Amniotic stem cell (primary cell): Measurements from ENCODE around the gene LVRN.
A peak's percentile ranks its signal among the peaks of the same experiment; 100 is the strongest.

Experiments
- DNase-seq: peaks from one replicate; lab custom pipeline; 2025; lab: John Stamatoyannopoulos, UW

LVRN gene

DNA sequence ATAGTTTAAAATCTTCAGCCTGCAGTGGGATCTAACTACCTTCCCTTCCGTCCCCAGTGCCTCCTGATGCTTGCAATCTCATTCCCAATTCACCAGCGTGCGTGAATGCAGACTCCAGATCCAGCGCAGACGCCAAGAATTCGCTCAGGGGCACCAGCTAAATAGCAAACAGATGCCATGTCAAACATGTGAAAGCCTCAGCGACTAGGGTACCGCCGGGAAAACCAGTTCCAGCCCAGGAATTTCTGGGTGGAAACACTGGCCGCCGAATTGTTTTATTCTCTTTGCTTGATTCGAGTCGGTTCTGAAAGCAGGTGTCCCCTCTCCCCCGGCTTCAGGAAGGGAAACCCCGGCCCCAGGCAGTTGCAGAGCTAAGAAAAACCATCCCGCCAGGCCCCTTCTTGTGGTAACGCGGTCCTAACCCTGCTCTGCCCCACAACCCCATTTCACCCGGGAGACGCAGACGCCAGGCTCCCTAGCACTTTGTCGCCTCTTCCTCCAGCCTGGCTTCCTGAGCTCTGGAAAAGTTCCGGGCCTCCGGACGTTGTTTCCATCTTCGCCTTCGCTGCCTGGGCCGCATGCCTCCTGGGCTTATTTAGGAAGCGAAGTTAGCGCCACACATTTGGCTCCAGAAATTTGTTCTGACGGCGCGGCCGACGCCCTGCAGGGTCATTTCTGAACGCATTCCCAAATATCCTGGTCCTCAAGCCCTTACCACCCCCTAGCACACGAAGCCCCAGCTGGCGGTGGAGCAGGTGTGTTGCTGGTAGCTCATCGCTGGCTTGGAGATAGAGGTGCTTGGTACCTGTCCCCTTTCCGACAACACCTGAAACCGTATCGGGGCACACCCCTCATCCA lies 665 bp upstream of the LVRN start:
- peak; percentile 62 for DNase-seq

DNA sequence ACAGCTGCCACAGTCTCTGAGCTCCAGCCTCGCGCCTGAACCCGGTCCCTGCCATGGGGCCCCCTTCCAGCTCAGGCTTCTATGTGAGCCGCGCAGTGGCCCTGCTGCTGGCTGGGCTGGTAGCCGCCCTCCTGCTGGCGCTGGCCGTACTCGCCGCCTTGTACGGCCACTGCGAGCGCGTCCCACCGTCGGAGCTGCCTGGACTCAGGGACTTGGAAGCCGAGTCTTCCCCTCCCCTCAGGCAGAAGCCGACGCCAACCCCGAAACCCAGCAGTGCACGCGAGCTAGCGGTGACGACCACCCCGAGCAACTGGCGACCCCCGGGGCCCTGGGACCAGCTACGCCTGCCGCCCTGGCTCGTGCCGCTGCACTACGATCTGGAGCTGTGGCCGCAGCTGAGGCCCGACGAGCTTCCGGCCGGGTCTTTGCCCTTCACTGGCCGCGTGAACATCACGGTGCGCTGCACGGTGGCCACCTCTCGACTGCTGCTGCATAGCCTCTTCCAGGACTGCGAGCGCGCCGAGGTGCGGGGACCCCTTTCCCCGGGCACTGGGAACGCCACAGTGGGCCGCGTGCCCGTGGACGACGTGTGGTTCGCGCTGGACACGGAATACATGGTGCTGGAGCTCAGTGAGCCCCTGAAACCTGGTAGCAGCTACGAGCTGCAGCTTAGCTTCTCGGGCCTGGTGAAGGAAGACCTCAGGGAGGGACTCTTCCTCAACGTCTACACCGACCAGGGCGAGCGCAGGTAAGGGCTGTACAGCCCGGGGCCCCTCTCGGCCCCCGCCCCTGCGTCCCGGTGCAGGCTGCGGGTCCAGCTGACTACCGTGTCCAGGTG lies 509 bp downstream of the LVRN start:
- DNase-seq: no peak

GRCh38 chr5:115963566-115963965 lies 1.3 kb downstream of the LVRN start:
- DNase-seq: no peak

DNA sequence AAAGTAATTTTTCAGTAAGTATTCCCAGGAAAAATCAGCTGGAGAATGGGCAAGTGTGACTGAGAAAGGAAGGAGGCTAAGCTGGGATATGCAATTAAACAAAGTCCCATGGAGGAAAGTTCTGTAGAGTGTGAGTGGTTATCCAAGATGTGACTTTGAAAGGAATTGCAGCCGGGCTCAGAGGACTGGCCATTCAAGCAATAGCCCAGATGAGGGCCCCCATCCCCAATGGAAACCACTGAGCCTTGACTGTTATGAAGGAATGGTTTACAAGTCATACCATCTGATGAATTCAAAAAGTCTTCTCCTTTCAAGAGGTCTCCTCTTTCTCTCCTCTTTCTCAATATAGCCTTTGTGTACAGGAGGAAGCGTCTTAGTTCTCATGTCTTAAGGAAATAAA lies 6.5 kb downstream of the LVRN start:
- no peak for DNase-seq

DNA sequence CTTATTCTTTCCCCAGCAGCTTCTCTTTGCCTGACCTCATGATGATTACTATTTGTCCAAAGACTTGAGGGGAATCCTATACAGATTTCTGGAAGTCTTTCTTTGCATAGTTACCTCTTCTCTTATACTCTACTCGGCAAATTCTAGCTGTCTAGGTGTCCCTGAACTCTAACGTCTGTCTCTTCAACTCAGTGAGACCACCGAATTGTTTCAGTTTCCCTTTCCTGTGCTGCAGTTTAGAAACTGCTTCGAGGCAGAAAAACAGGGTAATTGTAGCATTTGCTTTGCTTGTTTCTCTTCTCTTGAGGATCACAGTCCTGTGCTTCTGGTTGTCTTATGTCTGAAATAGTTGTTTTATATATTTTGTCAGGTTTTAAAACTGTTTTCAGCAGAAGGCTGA lies 14.8 kb downstream of the LVRN start:
- DNase-seq: no peak

- peak; percentile 32 for DNase-seq
Observed at GRCh38 chr5:115977988-115978387, 15.7 kb downstream of the LVRN start.

- no peak for DNase-seq
Observed at GRCh38 chr5:115978779-115979178, 16.5 kb downstream of the LVRN start.

DNA sequence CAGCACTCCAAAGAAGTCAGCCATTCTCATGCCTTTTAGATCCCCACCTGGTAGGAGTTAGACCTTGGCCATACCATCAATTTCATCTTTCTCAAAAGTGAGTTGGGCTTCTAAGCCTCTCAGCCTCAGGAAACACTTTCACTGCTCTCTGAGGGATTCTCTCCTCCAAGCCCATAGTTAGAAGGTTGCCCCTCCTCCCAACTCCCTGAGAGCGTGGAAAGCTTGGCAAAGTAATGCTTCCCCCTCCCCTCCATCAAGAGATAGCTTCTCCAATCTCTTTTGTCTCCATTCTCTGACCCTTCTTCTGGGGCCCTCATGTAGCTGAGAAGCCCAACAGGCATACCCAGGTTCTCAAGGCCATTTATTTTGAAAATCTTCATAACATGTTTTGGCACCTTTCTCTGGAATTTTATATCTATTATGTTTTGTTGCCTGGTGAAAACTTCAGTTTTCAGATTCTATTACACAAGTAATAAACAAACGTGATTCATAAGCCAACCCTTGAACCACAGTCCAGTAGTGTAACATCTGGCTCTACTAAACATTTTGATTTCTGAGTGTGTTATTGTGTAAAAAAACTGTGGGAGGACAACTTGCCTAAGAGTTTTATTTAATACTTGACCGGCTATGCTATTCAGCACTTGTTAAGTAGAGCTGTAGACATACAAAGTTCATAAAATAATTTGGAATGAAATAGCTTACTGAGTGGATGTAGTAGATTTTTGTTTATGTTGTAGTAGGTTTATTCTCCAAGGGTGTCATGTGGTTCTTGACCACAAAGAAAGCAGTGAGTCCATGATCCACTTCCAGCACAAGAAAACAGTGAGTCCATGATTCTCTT lies 17.1 kb downstream of the LVRN start:
- no peak for DNase-seq

DNA sequence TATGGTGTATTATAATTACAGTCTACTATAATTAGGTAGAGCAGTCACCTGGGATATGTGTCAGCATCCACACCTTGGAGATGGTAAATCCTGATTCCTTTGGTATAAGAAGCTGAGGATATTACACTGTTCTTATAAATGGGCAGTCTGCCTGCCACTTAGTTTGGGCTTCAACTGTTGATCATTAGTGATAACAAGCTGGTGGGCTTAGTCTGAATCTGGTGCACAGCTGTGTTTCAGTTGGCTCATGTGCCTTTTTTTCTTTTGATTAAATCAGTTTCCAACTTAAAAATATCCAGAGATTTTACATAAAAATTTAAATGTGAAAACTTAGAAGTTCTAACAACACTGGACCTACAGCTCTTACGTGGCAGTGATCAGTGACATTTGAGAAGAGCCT lies 21.2 kb downstream of the LVRN start:
- DNase-seq: no peak

- DNase-seq: no peak
Observed at GRCh38 chr5:115985802-115986757, 23.8 kb downstream of the LVRN start.

DNA sequence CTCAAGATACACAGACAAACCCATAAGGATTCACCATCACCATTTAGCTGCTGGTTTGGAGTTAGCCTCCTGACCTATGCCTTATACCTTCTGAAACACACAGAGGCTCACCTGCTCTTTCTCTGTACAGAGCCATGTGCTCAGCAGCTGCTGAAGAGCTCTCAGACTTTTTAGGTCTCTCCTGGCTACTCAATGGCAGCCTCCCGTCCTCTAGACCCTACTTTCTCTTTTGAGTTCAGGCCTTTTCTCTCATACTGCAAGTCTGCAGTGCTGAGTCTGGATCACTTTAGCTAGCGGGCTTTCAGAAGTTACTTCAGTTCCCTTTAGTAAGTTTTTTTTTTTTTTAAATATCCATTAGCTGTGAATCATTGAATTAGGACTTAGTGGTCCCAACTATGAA lies 25.7 kb downstream of the LVRN start:
- DNase-seq: no peak

GRCh38 chr5:115992848-115993350 lies 30.6 kb downstream of the LVRN start:
- DNase-seq: no peak

- no peak for DNase-seq
Observed at GRCh38 chr5:115995351-115995750, 33.1 kb downstream of the LVRN start.

DNA sequence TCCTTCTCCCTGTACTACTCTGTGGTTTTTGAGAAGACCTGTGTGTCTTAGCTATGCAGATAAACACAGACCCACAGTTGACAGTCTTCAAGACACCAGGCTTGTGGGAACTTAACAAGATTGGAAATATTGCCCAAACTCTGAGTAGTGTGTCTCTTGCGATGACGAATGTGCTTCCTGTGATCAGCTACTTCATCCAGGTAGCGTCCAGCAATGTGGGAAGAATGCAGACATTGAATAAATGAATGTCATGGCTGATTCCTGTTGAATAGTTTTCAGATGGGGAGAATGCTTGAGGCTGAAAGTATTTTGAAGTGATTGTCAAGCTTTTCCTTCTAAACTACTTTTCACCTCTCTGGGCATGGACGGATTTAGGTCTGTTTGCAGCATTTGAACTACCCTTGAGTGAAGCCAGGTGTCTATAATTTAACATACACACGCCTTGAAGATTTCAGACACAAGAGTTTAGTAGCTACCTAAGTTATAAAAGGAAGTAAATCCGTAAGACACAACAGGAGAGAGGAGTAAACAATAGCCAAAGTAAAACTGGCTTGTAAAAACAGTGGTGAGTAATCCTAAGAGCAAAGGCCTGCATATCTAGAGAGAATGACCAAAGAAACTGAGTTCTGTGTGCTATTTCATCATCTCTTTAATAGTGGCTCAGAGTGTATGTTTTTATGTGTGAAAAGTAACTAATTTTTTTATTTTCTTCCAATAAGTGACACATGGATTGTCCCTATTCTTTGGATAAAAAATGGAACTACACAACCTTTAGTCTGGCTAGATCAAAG lies 40.0 kb downstream of the LVRN start:
- DNase-seq: no peak

GRCh38 chr5:116004248-116004647 lies 42.0 kb downstream of the LVRN start:
- DNase-seq: no peak

DNA sequence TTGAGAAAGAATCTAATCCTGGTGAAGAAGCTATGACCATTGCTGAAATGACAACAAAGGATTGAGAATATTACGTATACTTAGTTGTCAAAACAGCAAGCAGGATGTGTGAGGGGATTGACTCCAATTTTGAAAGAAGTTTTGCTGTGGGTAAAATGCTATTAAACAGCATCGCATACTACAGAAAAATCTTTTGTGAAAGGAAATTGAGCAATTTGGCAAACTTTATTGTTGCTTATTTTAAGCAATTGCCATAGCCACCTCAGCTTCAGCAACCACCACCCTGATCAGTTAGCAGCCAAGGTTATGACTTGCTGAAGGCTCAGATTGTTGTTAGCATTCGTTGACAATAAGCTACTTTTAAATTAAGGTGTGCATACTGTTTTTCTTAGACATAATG lies 47.5 kb downstream of the LVRN start:
- no peak for DNase-seq

- DNase-seq: no peak
Observed at GRCh38 chr5:116011046-116011445, 48.8 kb downstream of the LVRN start.

- no peak for DNase-seq
Observed at GRCh38 chr5:116013207-116013785, 51.0 kb downstream of the LVRN start.

DNA sequence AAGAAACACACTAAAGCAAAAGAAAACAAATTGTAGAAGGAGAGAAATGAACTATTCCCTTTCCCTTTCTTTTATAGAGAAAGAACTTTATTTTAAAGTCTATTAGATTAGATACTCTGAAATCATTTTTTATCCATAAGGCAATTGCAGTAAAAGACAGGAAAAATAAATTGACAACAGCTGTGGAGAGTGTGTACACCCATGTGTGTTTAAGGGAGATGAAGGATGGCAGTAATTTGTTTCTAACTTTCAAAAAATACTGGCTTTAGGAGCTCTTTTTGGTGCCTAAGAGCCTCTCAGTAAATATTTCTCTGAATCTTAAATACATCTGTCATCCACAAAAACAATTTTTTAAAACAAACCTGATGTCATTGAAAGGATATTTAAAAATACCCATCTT lies 51.7 kb downstream of the LVRN start:
- no peak for DNase-seq

GRCh38 chr5:116023619-116024018 lies 61.3 kb downstream of the LVRN start:
- no peak for DNase-seq
